ENCODE data around the gene TRNP1. TPM values are rescaled to one million over a fixed set of nuclear protein-coding genes. Genes with fewer than 3 reads are reported as not detected.

Gene TRNP1
- total RNA-seq, 4 donors from 2014 or later, result 14.9 to 29.4 (median 20.2) TPM

DNA sequence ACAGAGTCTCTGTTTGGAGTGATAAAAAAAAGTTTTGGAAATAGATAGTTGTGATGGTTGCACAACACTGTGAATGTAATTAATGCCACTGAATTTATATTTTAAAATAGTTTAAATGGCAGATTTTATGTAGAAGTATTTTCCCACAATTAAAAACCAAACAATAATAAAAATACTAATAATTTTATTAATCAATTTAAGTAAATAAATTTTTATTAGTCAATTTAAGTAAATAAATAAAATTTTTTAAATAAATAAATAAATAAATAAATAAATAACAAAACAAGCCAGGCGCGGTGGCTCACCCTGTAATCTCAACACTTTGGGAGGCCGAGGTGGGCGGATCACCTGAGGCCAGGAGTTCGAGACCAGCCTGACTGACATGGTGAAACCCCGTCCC lies 28.3 kb upstream of the TRNP1 start:
- TF ChIP-seq POLR2A (IDR thresholded peaks at IDR 0.05), result no peak
- TF ChIP-seq, protein P1, sequence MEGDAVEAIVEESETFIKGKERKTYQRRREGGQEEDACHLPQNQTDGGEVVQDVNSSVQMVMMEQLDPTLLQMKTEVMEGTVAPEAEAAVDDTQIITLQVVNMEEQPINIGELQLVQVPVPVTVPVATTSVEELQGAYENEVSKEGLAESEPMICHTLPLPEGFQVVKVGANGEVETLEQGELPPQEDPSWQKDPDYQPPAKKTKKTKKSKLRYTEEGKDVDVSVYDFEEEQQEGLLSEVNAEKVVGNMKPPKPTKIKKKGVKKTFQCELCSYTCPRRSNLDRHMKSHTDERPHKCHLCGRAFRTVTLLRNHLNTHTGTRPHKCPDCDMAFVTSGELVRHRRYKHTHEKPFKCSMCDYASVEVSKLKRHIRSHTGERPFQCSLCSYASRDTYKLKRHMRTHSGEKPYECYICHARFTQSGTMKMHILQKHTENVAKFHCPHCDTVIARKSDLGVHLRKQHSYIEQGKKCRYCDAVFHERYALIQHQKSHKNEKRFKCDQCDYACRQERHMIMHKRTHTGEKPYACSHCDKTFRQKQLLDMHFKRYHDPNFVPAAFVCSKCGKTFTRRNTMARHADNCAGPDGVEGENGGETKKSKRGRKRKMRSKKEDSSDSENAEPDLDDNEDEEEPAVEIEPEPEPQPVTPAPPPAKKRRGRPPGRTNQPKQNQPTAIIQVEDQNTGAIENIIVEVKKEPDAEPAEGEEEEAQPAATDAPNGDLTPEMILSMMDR (IDR thresholded peaks at IDR 0.05), result no peak
- 93 to 94% methylated on average over 6 of the region's 6 CpGs for WGBS, 2 donors
- intact Hi-C loops (cut with DNase I; ENCODE audit: low total_unique reads), result loop anchor here (10.0 kb wide), 1 partner anchor 130 kb away; no protein-coding TSS in a partner anchor
- no peak overlapping the region for H3K4me3 ChIP-seq (ENCODE audit: low read depth, poor library complexity, severe bottlenecking)
- no peak for DNase-seq (ENCODE audit: low spot score in 2 of 2)

DNA sequence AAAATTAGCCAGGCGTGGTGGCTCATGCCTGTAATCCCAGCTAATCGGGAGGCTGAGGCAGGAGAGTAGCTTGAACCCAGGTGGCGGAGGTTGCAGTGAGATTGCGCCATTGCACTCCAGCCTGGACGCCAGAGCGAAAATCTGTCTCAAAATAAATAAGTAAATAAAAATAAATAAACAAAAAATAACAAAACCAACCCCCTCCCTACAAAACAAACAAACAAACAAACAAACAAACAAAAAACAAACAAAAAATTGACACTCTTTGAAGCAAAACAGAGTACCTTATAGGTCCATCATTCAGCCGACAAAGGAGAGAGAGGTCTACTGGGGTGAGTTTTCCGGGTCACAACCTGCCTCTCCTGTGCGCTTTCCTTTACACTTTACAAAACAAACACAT lies 27.9 kb upstream of the TRNP1 start:
- TF ChIP-seq, protein P1 (IDR thresholded peaks at IDR 0.05), result no peak
- TF ChIP-seq POLR2A (IDR thresholded peaks at IDR 0.05), result no peak
- no peak for DNase-seq (ENCODE audit: low spot score in 2 of 2)
- no peak overlapping the region for H3K4me3 ChIP-seq (ENCODE audit: low read depth, poor library complexity, severe bottlenecking)
- intact Hi-C loops (cut with DNase I; ENCODE audit: low total_unique reads), result loop anchor here (10.0 kb wide), 1 partner anchor 129 kb away; no protein-coding TSS in a partner anchor
- 90 to 93% methylated on average over 9 of the region's 9 CpGs for WGBS, 2 donors

DNA sequence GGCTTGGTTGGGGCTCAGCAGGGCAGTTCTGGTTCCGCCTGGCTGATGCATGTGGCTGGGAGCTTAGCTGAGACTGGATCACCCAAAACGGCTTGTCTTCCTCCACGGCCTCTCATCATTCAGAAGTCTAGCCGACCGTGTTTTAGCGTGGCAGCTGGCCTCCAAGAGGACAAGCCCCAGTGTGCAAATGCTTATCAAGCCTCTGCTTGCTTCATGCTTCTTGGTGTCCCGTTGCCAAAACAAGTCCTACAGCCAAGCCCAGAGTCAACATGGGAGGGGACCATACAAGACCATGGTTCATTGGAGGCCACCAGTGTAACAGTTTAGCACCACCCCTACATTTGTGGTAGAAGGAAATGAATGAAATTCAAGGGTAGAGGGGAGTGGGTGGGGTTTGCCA lies 22.7 kb upstream of the TRNP1 start:
- no peak for TF ChIP-seq POLR2A (IDR thresholded peaks at IDR 0.05)
- TF ChIP-seq, protein P1 (IDR thresholded peaks at IDR 0.05), result no peak
- H3K4me3 ChIP-seq (ENCODE audit: low read depth, poor library complexity, severe bottlenecking), result no peak overlapping the region
- DNase-seq (ENCODE audit: low spot score in 2 of 2), result no peak
- 32 to 37% methylated on average over 7 of the region's 7 CpGs for WGBS, 2 donors
- intact Hi-C loops (cut with DNase I; ENCODE audit: low total_unique reads), result no loop called here

DNA sequence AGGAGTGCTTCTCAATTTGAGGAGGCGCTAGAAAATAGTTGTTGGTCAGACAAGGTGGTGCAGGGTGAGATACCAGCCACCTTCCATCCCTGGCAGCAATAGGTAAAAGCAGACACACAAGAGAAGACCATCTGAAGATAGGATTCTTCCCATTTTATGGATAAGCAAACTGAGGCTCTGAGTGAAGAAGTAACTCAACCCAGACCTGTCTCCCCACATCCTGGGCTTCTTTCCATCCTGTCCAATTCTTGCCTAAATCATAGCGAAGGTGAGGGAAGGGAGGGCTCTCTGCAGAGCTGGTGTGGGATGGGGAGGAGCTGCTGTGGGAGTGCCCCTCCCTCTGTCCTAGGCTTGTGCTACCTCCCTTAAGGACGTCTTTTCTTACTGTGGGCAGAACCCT lies 21.9 kb upstream of the TRNP1 start:
- no peak for TF ChIP-seq POLR2A (IDR thresholded peaks at IDR 0.05)
- TF ChIP-seq, protein P1 (IDR thresholded peaks at IDR 0.05), result no peak
- H3K4me3 ChIP-seq (ENCODE audit: low read depth, poor library complexity, severe bottlenecking), result no peak overlapping the region
- WGBS, 2 donors, result 61 to 64% methylated on average over 3 of the region's 3 CpGs
- no peak for DNase-seq (ENCODE audit: low spot score in 2 of 2)
- intact Hi-C loops (cut with DNase I; ENCODE audit: low total_unique reads), result no loop called here

DNA sequence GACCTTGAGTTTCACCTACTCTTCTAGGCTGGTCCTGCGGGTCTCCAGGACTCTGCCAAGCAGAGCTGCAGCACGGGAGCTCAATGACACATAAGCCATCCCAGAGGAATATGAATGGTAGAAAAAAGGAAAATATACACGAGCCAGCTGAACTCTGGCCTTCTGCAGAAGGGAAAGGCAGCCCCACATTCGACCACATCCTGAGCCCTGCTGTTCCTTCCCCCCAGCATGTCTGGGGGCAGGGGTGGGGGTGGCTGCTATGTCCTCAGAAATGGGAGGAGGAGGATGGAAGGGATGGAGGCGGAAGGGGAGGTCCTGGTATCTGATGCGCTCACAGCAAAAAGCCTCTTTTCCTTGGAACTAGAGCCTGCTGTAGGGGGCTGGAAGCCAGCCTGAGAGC lies 21.1 kb upstream of the TRNP1 start:
- 48 to 50% methylated on average over 6 of the region's 6 CpGs for WGBS, 2 donors
- no peak for DNase-seq (ENCODE audit: low spot score in 2 of 2)
- no peak overlapping the region for H3K4me3 ChIP-seq (ENCODE audit: low read depth, poor library complexity, severe bottlenecking)
- intact Hi-C loops (cut with DNase I; ENCODE audit: low total_unique reads), result no loop called here
- TF ChIP-seq POLR2A (IDR thresholded peaks at IDR 0.05), result no peak
- TF ChIP-seq, protein P1 (IDR thresholded peaks at IDR 0.05), result no peak

DNA sequence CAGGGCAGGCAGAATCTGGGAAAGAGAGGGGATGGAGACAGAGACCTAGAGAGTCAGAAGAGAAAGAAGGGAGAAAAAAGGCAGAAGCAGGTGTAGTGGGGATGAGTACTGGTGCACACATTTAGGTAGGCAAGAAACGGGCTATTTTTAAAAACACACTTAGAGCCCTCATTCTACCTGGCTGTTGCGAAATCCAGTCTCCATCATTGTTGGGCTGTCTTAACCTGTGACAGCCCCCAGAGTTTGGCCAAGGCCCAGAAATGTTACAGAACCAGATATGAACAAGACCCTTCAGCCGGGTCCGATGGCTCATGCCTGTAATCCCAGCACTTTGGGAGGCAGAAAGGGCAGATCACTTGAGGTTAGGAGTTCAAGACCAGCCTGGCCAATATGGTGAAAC lies 20.7 kb upstream of the TRNP1 start:
- no peak for DNase-seq (ENCODE audit: low spot score in 2 of 2)
- no peak for TF ChIP-seq POLR2A (IDR thresholded peaks at IDR 0.05)
- TF ChIP-seq, protein P1 (IDR thresholded peaks at IDR 0.05), result no peak
- intact Hi-C loops (cut with DNase I; ENCODE audit: low total_unique reads), result no loop called here
- no peak overlapping the region for H3K4me3 ChIP-seq (ENCODE audit: low read depth, poor library complexity, severe bottlenecking)
- 88 to 91% methylated on average over 4 of the region's 4 CpGs for WGBS, 2 donors

All from lower leg skin (tissue), 4 donors.